Measurements from ENCODE around the gene GRAMD2A.

The GRAMD2A gene

GRCh38 chr15:72231066-72231832 lies 33.7 kb upstream of the GRAMD2A start, which contains the start of gene PKM (continued):
- TF ChIP-seq ZSCAN18 (tag by site-specific recombination; IDR thresholded peaks at IDR 0.05) (peak; percentile 89; the same call in 1 of the 2 replicates), HOXA7 (CRISPR knock-in tag; IDR thresholded peaks at IDR 0.05; ENCODE audit: borderline replicate concordance) (no peak)

GRCh38 chr15:72230197-72231065 lies 32.8 kb upstream of the GRAMD2A start:
- Histone ChIP-seq H3K4me3 (ENCODE audit: low read depth, low read length) (peak overlapping the region; percentile 70), H3K4me1 (ENCODE audit: control insufficient read depth, insufficient read depth, low read length) (peaks cover 24% of the 10 kb centered on the region), H3K27ac (ENCODE audit: extremely low read depth, low read depth, low read length) (peak overlapping the region; percentile 98), H3K36me3 (ENCODE audit: control insufficient read depth in 2 of 2, insufficient read depth in 1 of 2, low read length in 2 of 2) (peaks cover 4 to 16% of the 10 kb centered on the region in 2 experiments; a peak in 2 of 3 replicates), H3K9me3 (ENCODE audit: control insufficient read depth, insufficient read depth, low read depth, low read length) (no peaks in the 10 kb centered on the region)
- ChIA-PET CTCF (interaction anchor here (0.7 to 2.6 kb wide), 5 partner anchors 10 to 91 kb away, joined by 3 to 12 read pairs (median 6); no protein-coding TSS in a partner anchor), POLR2A (interaction anchor here (0.5 to 4.2 kb wide), 37 partner anchors 9 to 1512 kb away, joined by 3 to 66 read pairs (median 5); partner anchors contain the start of genes BBS4, GRAMD2A and HIGD2B)
- TF ChIP-seq ZNF10 (tag by site-specific recombination; IDR thresholded peaks at IDR 0.05) (peak; percentile 19), ZNF629 (tag by site-specific recombination; IDR thresholded peaks at IDR 0.05) (peak; percentile 86), ZNF639 (tag by site-specific recombination; IDR thresholded peaks at IDR 0.05) (peak; percentile 97), KLF10 (tag by site-specific recombination; IDR thresholded peaks at IDR 0.05) (peak; percentile 87), ZNF777 (tag by site-specific recombination; IDR thresholded peaks at IDR 0.05; ENCODE audit: borderline replicate concordance) (no peak), KLF17 (tag by site-specific recombination; IDR thresholded peaks at IDR 0.05) (peak; percentile 77), ZNF335 (tag by site-specific recombination; conservative IDR thresholded peaks at IDR 0.05) (peak; percentile 96), SP7 (tag by site-specific recombination; IDR thresholded peaks at IDR 0.05) (peak; percentile 97), ZSCAN5A (tag by site-specific recombination; IDR thresholded peaks at IDR 0.05) (peak; percentile 61), ZNF404 (tag by site-specific recombination; IDR thresholded peaks at IDR 0.05) (no peak), ZNF510 (tag by site-specific recombination; IDR thresholded peaks at IDR 0.05; ENCODE audit: insufficient replicate concordance) (no peak), SCRT1 (tag by site-specific recombination; IDR thresholded peaks at IDR 0.05; ENCODE audit: borderline replicate concordance) (no peak), ZNF341 (tag by site-specific recombination; IDR thresholded peaks at IDR 0.05; ENCODE audit: low read depth) (peak; percentile 99), ZNF398 (tag by site-specific recombination; IDR thresholded peaks at IDR 0.05) (peak; percentile 99), ZNF114 (tag by site-specific recombination; IDR thresholded peaks at IDR 0.05) (no peak), ZNF830 (tag by site-specific recombination; IDR thresholded peaks at IDR 0.05; ENCODE audit: low read depth) (no peak), ZNF645 (tag by site-specific recombination; IDR thresholded peaks at IDR 0.05) (peak; percentile 95), OSR2 (tag by site-specific recombination; IDR thresholded peaks at IDR 0.05) (peak; percentile 2; the same call in 1 of the 2 replicates), ZNF692 (tag by site-specific recombination; IDR thresholded peaks at IDR 0.05) (peak; percentile 7; the same call in 1 of the 2 replicates)

Data from HEK293 (cell line).